HepG2 (cell line): Measurements from ENCODE around the gene SMAD6. TPM values are rescaled to one million over a fixed set of nuclear protein-coding genes. Genes with fewer than 3 reads are reported as not detected.

Source experiments
- ATAC-seq: fragments of 200-7000 bp; cut with Tn5 transposase; 3 replicates; pipeline ENCODE4 v1.9.1; 2020; ENCODE audit warnings: mild to moderate bottlenecking, moderate library complexity
- BruUV-seq: library from RNA; stranded (reverse); fragments of 400-500 nt; replicated peaks from 2 replicates; lab custom pipeline; 2021; lab: Mats Ljungman, UMichigan
- CTCF ChIA-PET: fragments of 300-600 bp; formaldehyde crosslinking; extraction: SDS; loops from one replicate; lab custom pipeline; 2021; ENCODE audit warnings: low total read pairs, inconsistent platforms, low intra/inter-chr PET ratio; lab: Yijun Ruan, JAX
- POLR2A ChIA-PET: fragments of 350-600 bp; sonication (Branson Sonifier 250); formaldehyde crosslinking; loops from one replicate; lab custom pipeline; 2020; ENCODE audit warnings: antibody characterized with exemption, inconsistent platforms; lab: Yijun Ruan, JAX
- DNase-seq: peaks from one replicate; pipeline ENCODE4 v3.0.0-alpha.2; 2015; ENCODE audit warnings: low spot score
- FAIRE-seq: peaks from 3 replicates; lab custom pipeline; 2011; peaks lifted over from hg19 to GRCh38; lab: Jason Lieb, UNC
- H2AFZ ChIP-seq: one replicate; pipeline ENCODE4 v1.6.1; 2011; ENCODE audit warnings: low read length, inconsistent platforms
- H3K27ac ChIP-seq: fragments of 300-600 bp; 3 replicates; pipeline ENCODE4 v1.8.0; 2011; ENCODE audit warnings: mixed run types, mild to moderate bottlenecking, mixed read lengths, low read length, inconsistent platforms; ENCODE audit not compliant: insufficient read depth; ENCODE audit errors: extremely low read length
- H3K27me3 ChIP-seq, 2 experiments: fragments of 200-600 bp in 1 of 2; 2 replicates in 1 of 2; 3 replicates in 1 of 2; pipeline versions ENCODE4 v1.6.0 to v1.8.0; 2011; ENCODE audit warnings: low read length in 2 of 2, mild to moderate bottlenecking in 2 of 2, moderate library complexity in 2 of 2, inconsistent platforms in 1 of 2; ENCODE audit not compliant: insufficient read depth in 2 of 2, control insufficient read depth in 1 of 2
- H3K36me3 ChIP-seq, 2 experiments: fragments of 200-600 bp in 1 of 2; replicated peaks in 1 of 2; 2 replicates in 1 of 2; 3 replicates in 1 of 2; pipeline versions ENCODE4 v1.5.1 to v1.8.0; 2011; ENCODE audit warnings: low read length in 2 of 2, inconsistent platforms in 1 of 2; ENCODE audit not compliant: insufficient read depth in 2 of 2, control insufficient read depth in 1 of 2
- H3K4me1 ChIP-seq: 2 replicates; pipeline ENCODE4 v1.5.1; 2012; ENCODE audit warnings: low read length, inconsistent platforms; ENCODE audit not compliant: insufficient read depth
- H3K4me2 ChIP-seq: 2 replicates; pipeline ENCODE4 v1.6.0; 2011; ENCODE audit warnings: low read depth, low read length, inconsistent platforms
- H3K4me3 ChIP-seq, 3 experiments: fragments of 200-600 bp in 1 of 3; sonication (generic), shearing (Covaris generic) in 1 of 3; replicated peaks in 1 of 3; 2 replicates each; pipeline ENCODE4 v1.5.1; 2011 to 2016; ENCODE audit warnings: low read length in 3 of 3, inconsistent platforms in 2 of 3, low read depth in 2 of 3, mild to moderate bottlenecking in 2 of 3, control low read depth in 1 of 3, mixed read lengths in 1 of 3; ENCODE audit not compliant: insufficient read depth in 1 of 3
- H3K79me2 ChIP-seq: one replicate; pipeline ENCODE4 v1.6.1; 2011; ENCODE audit warnings: low read length, inconsistent platforms; ENCODE audit not compliant: insufficient read depth
- H3K9ac ChIP-seq: 2 replicates; pipeline ENCODE4 v1.6.0; 2011; ENCODE audit warnings: mild to moderate bottlenecking, low read depth, low read length, inconsistent platforms; ENCODE audit not compliant: insufficient read depth
- H3K9me3 ChIP-seq: 2 replicates; pipeline ENCODE4 v1.5.1; 2012; ENCODE audit warnings: mild to moderate bottlenecking, low read length
- H4K20me1 ChIP-seq: 2 replicates; pipeline ENCODE4 v1.6.0; 2011; ENCODE audit warnings: inconsistent platforms, mild to moderate bottlenecking, low read length, moderate library complexity; ENCODE audit not compliant: insufficient read depth
- ARNT2 ChIP-seq: sonication (generic); formaldehyde crosslinking; IDR thresholded peaks from 2 replicates; pipeline ENCODE4 v1.8.0; 2022; ENCODE audit warnings: mild to moderate bottlenecking, low read depth, missing genetic modification reagents, moderate library complexity
- BCL6 ChIP-seq: IDR thresholded peaks from 2 replicates; pipeline ENCODE4 v1.6.1; 2016; ENCODE audit warnings: missing genetic modification reagents, missing compliant biosample characterization
- HHEX ChIP-seq: IDR thresholded peaks from 2 replicates; pipeline ENCODE4 v1.6.1; 2016; ENCODE audit warnings: control low read depth
- KDM5B ChIP-seq: sonication (generic); formaldehyde crosslinking; IDR thresholded peaks from 2 replicates; pipeline ENCODE4 v1.4.0; 2020; ENCODE audit warnings: missing genetic modification reagents, mild to moderate bottlenecking, borderline replicate concordance
- KLF9 ChIP-seq: IDR thresholded peaks from 2 replicates; pipeline ENCODE4 v1.6.1; 2016; ENCODE audit warnings: low read depth
- MEIS1 ChIP-seq: sonication (generic); formaldehyde crosslinking; IDR thresholded peaks from 2 replicates; pipeline ENCODE4 v1.9.0; 2021; ENCODE audit warnings: mild to moderate bottlenecking, missing genetic modification reagents, moderate library complexity, borderline replicate concordance
- MTA3 ChIP-seq: sonication (generic); formaldehyde crosslinking; IDR thresholded peaks from 2 replicates; pipeline ENCODE4 v1.4.0; 2020; ENCODE audit warnings: missing genetic modification reagents
- PRMT3 ChIP-seq: sonication (generic); formaldehyde crosslinking; IDR thresholded peaks from 2 replicates; pipeline ENCODE4 v1.8.1; 2022; ENCODE audit warnings: low read depth, mild to moderate bottlenecking, moderate library complexity, missing genetic modification reagents, borderline replicate concordance
- PTBP1 ChIP-seq: fragments of 200-400 bp; formaldehyde crosslinking; IDR thresholded peaks from 2 replicates; pipeline ENCODE4 v1.6.1; 2018; ENCODE audit warnings: low read length, low read depth; ENCODE audit not compliant: poor library complexity, severe bottlenecking
- RBFOX2 ChIP-seq: fragments of 200-400 bp; formaldehyde crosslinking; IDR thresholded peaks from 2 replicates; pipeline ENCODE4 v1.6.1; 2017; ENCODE audit warnings: low read depth, mild to moderate bottlenecking, low read length
- SCMH1 ChIP-seq: sonication (generic); formaldehyde crosslinking; IDR thresholded peaks from 2 replicates; pipeline ENCODE4 v1.9.0; 2021; ENCODE audit warnings: missing genetic modification reagents, mild to moderate bottlenecking, borderline replicate concordance
- TOE1 ChIP-seq: sonication (generic); formaldehyde crosslinking; IDR thresholded peaks from 2 replicates; pipeline ENCODE4 v1.4.0; 2020; ENCODE audit warnings: mild to moderate bottlenecking, missing genetic modification reagents
- YY1 ChIP-seq: IDR thresholded peaks from 2 replicates; pipeline ENCODE4 v1.6.1; 2011; ENCODE audit warnings: low read length, low read depth, moderate library complexity, mild to moderate bottlenecking; ENCODE audit not compliant: insufficient read depth, insufficient replicate concordance
- ZNF235 ChIP-seq: sonication (generic); formaldehyde crosslinking; IDR thresholded peaks from 2 replicates; pipeline ENCODE4 v1.8.1; 2023; ENCODE audit warnings: mild to moderate bottlenecking, missing genetic modification reagents, borderline replicate concordance
- ZNF652 ChIP-seq: IDR thresholded peaks from 2 replicates; pipeline ENCODE4 v1.6.1; 2016; ENCODE audit warnings: low read depth, borderline replicate concordance
- ZNF891 ChIP-seq: sonication (generic); formaldehyde crosslinking; IDR thresholded peaks from 2 replicates; pipeline ENCODE4 v1.5.0; 2020; ENCODE audit warnings: mild to moderate bottlenecking, missing genetic modification reagents
- WGBS: methylation state at CpG from one replicate; pipeline ENCODE4 v1.1.6; 2017; ENCODE audit warnings: low lambda C conversion rate; 5-methylcytosine and 5-hydroxymethylcytosine counted together
- in situ Hi-C: cut with HindIII; loops from 2 replicates; pipeline ENCODE4 v1.10.0; 2017; ENCODE audit warnings: low pct_unique_long_range_greater_than_20kb; ENCODE audit not compliant: extremely low pct_ligation_motif_present
- intact Hi-C: fragments of 100-400 bp; cut with micrococcal nuclease; formaldehyde crosslinking; loops from one replicate; pipeline ENCODE4 v1.10.0; 2022; ENCODE audit not compliant: unreplicated experiment
- polyA plus RNA-seq, 8 experiments: library from polyadenylated mRNA; depleted of rRNA in 3 of 8; stranded (reverse) in 7 of 8; unstranded in 1 of 8; fragments of >200 nt; fragmentation: Illumina TruSeq in 4 of 8; extraction: Trizol in 4 of 8; gene quantifications; 2 replicates each; pipeline versions ENCODE4 v1.2.1 to v1.2.3, GENCODE V29; 2011 to 2016; ENCODE audit warnings: low read depth in 4 of 8, missing spikeins in 1 of 8, mixed read lengths in 1 of 8; ENCODE audit not compliant: insufficient read depth in 1 of 8
- total RNA-seq, 5 experiments: library from RNA; depleted of rRNA; stranded (reverse); fragments of >200 nt; fragmentation: Illumina TruSeq; extraction: Trizol; gene quantifications; 2 replicates each; pipeline ENCODE4 v1.2.3, GENCODE V29; 2016; ENCODE audit warnings: low read depth in 1 of 5
- TF ChIP-seq, protein P1 (sequence below): sonication (generic); formaldehyde crosslinking; IDR thresholded peaks from 2 replicates; pipeline ENCODE4 v1.4.0; 2020; ENCODE audit warnings: missing genetic modification reagents
- TF ChIP-seq, protein P2 (sequence below): sonication (generic); formaldehyde crosslinking; IDR thresholded peaks from 2 replicates; pipeline ENCODE4 v1.4.0; 2020; ENCODE audit warnings: mild to moderate bottlenecking, missing genetic modification reagents

Gene SMAD6
- total and polyA plus RNA-seq, 2 of the 13 experiments (the other 11 are each of a cell fraction or from before 2014, with no cell fraction given): 3.3 to 4.4 TPM

DNA sequence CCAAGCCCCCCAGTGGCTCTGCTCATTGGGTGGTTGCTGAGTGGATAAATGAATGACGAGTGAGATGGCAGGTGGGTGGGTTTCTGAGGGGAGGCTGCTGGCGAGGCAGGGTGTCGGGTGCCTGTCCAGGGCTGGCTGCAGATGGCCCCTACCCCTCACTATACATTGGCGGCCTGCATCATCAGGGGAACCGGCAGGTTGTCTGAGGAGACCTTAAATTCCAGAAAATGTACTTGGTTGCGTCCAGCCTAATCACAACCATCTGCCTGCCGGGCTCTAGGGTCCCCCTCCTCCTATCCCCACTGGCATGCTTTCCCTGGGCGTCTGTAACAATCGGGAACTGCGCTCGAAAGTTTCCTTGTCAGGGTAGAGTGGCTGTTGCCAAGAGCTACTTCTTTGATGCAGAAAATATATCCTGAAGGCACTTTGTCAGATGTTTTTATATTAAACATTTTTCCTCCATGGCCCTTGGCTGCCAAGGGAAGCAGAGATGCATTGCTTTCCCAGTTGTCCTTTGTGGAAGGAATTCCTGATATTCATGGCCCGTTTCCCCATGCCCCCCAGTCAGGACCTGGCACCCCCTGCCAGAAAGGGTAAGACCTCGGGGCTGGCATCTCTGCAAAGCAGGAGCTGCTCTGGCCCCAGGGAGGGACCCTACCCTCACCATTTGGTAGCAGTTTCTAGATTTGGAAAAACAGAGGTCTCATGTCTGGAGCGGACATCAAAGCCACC, 22.9 kb downstream of the SMAD6 start:
- ChIA-PET CTCF (no interaction called here), POLR2A (interaction anchor here (2.0 kb wide), 1 partner anchor 47 kb away, joined by 5 read pairs; no protein-coding TSS in a partner anchor)
- no peak for DNase-seq
- no peak for TF ChIP-seq ARNT2 (CRISPR knock-in tag)
- TF ChIP-seq YY1: no peak
- TF ChIP-seq KLF9 (CRISPR knock-in tag): no peak
- TF ChIP-seq ZNF891 (CRISPR knock-in tag): no peak
- no peak for TF ChIP-seq KDM5B (CRISPR knock-in tag)
- no peak for TF ChIP-seq BCL6
- no peak for TF ChIP-seq RBFOX2
- TF ChIP-seq PRMT3: no peak
- BruUV-seq: no TSS peak
- no peak for FAIRE-seq
- peaks cover 26% of the 10 kb centered on the region for H3K4me1 ChIP-seq
- no peak overlapping the region for H3K27ac ChIP-seq
- peaks cover 2% of the 10 kb centered on the region for H3K79me2 ChIP-seq
- no peaks in the 10 kb centered on the region for H3K9me3 ChIP-seq
- in situ Hi-C loops: no loop called here
- no peak for ATAC-seq
- H3K9ac ChIP-seq: no peak overlapping the region
- H3K27me3 ChIP-seq: no peaks in the 10 kb centered on the region
- WGBS: 93% methylated on average over 13 of the region's 14 CpGs
- H4K20me1 ChIP-seq: no peaks in the 10 kb centered on the region
- no peak overlapping the region for H3K4me3 ChIP-seq
- H3K36me3 ChIP-seq: peaks cover 2 to 3% of the 10 kb centered on the region in 2 experiments; a peak in 3 of 5 replicates
- no peak overlapping the region for H2AFZ ChIP-seq
- H3K4me2 ChIP-seq: no peak overlapping the region
- intact Hi-C loops: no loop called here

DNA sequence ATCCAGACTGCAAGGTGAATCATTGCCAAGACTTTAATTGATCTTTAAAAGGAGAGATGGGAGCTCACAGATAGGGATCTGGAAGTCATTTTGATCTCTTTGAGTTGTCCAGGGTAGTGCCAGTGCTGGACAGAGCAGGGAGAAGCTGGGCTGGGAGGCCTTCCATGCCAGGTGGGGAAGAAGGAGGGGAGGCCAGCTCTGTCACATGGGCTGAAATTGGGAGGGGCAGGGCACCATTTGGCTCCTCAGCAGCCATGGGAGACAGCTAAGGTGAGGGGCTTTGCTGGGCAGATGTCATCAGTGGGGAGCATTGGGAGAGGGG, 23.4 kb downstream of the SMAD6 start:
- intact Hi-C loops: no loop called here
- Histone ChIP-seq H3K36me3 (peaks cover 2 to 6% of the 10 kb centered on the region in 2 experiments; a peak in 3 of 5 replicates), H3K27ac (no peak overlapping the region), H3K9me3 (no peaks in the 10 kb centered on the region), H2AFZ (no peak overlapping the region), H3K27me3 (no peaks in the 10 kb centered on the region), H4K20me1 (no peaks in the 10 kb centered on the region), H3K9ac (no peak overlapping the region), H3K4me2 (no peak overlapping the region), H3K79me2 (peaks cover 2% of the 10 kb centered on the region), H3K4me3 (no peak overlapping the region), H3K4me1 (peaks cover 31% of the 10 kb centered on the region)
- no peak for ATAC-seq
- no peak for FAIRE-seq
- no peak for DNase-seq
- ChIA-PET POLR2A (interaction anchor here (2.0 kb wide), 1 partner anchor 46 kb away, joined by 5 read pairs; no protein-coding TSS in a partner anchor), CTCF (no interaction called here)
- no TSS peak for BruUV-seq
- in situ Hi-C loops: no loop called here
- TF ChIP-seq SCMH1: no peak
- no peak for TF ChIP-seq ZNF235 (CRISPR knock-in tag)
- no peak for TF ChIP-seq HHEX (CRISPR knock-in tag)
- TF ChIP-seq, protein P1, sequence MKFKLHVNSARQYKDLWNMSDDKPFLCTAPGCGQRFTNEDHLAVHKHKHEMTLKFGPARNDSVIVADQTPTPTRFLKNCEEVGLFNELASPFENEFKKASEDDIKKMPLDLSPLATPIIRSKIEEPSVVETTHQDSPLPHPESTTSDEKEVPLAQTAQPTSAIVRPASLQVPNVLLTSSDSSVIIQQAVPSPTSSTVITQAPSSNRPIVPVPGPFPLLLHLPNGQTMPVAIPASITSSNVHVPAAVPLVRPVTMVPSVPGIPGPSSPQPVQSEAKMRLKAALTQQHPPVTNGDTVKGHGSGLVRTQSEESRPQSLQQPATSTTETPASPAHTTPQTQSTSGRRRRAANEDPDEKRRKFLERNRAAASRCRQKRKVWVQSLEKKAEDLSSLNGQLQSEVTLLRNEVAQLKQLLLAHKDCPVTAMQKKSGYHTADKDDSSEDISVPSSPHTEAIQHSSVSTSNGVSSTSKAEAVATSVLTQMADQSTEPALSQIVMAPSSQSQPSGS (CRISPR knock-in tag): no peak
- TF ChIP-seq, protein P2, sequence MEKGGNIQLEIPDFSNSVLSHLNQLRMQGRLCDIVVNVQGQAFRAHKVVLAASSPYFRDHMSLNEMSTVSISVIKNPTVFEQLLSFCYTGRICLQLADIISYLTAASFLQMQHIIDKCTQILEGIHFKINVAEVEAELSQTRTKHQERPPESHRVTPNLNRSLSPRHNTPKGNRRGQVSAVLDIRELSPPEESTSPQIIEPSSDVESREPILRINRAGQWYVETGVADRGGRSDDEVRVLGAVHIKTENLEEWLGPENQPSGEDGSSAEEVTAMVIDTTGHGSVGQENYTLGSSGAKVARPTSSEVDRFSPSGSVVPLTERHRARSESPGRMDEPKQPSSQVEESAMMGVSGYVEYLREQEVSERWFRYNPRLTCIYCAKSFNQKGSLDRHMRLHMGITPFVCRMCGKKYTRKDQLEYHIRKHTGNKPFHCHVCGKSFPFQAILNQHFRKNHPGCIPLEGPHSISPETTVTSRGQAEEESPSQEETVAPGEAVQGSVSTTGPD (CRISPR knock-in tag): no peak
- TF ChIP-seq ZNF652: no peak
- no peak for TF ChIP-seq PTBP1
- TF ChIP-seq MEIS1 (CRISPR knock-in tag): no peak
- no peak for TF ChIP-seq TOE1 (CRISPR knock-in tag)
- TF ChIP-seq MTA3 (CRISPR knock-in tag): no peak
